Neural progenitor cell (in vitro differentiated cells): Measurements from ENCODE around the gene DLX4. TPM values are rescaled to one million over a fixed set of nuclear protein-coding genes. Genes with fewer than 3 reads are reported as not detected.

Experiments used
- DNase-seq: peaks from one replicate; pipeline ENCODE4 v3.0.0-alpha.2; 2016; ENCODE audit warnings: low spot score
- H2AFZ ChIP-seq: fragments of 200-600 bp; sonication (generic); replicated peaks from 2 replicates; pipeline ENCODE4 v1.6.1; 2016; ENCODE audit warnings: antibody characterized with exemption
- H3F3A ChIP-seq: fragments of 200-600 bp; sonication (generic); 2 replicates; pipeline ENCODE4 v1.6.1; 2016; ENCODE audit warnings: antibody characterized with exemption, low read depth
- H3K27ac ChIP-seq: fragments of 200-600 bp; sonication (generic); 2 replicates; pipeline ENCODE4 v1.5.1; 2016; ENCODE audit warnings: mild to moderate bottlenecking
- H3K27me3 ChIP-seq: fragments of 200-600 bp; sonication (generic); 2 replicates; pipeline ENCODE4 v1.6.1; 2016; ENCODE audit warnings: mild to moderate bottlenecking, moderate library complexity
- H3K36me3 ChIP-seq: fragments of 200-600 bp; sonication (generic); 2 replicates; pipeline ENCODE4 v1.5.1; 2016
- H3K4me1 ChIP-seq: fragments of 200-600 bp; sonication (generic); 2 replicates; pipeline ENCODE4 v1.6.1; 2016; ENCODE audit warnings: mixed run types
- H3K4me2 ChIP-seq: fragments of 200-600 bp; sonication (generic); 2 replicates; pipeline ENCODE4 v1.6.1; 2016
- H3K4me3 ChIP-seq: fragments of 200-600 bp; sonication (generic); 2 replicates; pipeline ENCODE4 v1.5.1; 2016
- H3K79me2 ChIP-seq: fragments of 200-600 bp; sonication (generic); 2 replicates; pipeline ENCODE4 v1.6.1; 2016; ENCODE audit warnings: low read depth
- H3K9ac ChIP-seq: fragments of 200-600 bp; sonication (generic); 2 replicates; pipeline ENCODE4 v1.6.1; 2016
- H3K9me3 ChIP-seq: fragments of 200-600 bp; sonication (generic); 2 replicates; pipeline ENCODE4 v1.5.1; 2016; ENCODE audit warnings: low read depth
- H4K20me1 ChIP-seq: fragments of 200-600 bp; sonication (generic); 2 replicates; pipeline ENCODE4 v1.6.1; 2016; ENCODE audit warnings: low read depth
- H3K27ac Mint-ChIP-seq: 3 replicates; pipeline ENCODE4 v1.8.0; 2021; ENCODE audit warnings: mixed read lengths
- H3K27me3 Mint-ChIP-seq: 2 replicates; pipeline ENCODE4 v1.8.0; 2022; ENCODE audit warnings: low read depth, mild to moderate bottlenecking, inconsistent platforms, moderate library complexity, mixed read lengths; ENCODE audit not compliant: insufficient read depth
- H3K36me3 Mint-ChIP-seq: 3 replicates; pipeline ENCODE4 v1.8.0; 2021; ENCODE audit warnings: mixed read lengths
- H3K4me1 Mint-ChIP-seq: 3 replicates; pipeline ENCODE4 v1.8.0; 2021; ENCODE audit warnings: mixed read lengths
- H3K4me3 Mint-ChIP-seq: 3 replicates; pipeline ENCODE4 v1.8.0; 2021; ENCODE audit warnings: mild to moderate bottlenecking, moderate library complexity, mixed read lengths
- H3K9me3 Mint-ChIP-seq: 3 replicates; pipeline ENCODE4 v1.8.0; 2020; ENCODE audit warnings: mixed read lengths
- EZH2 ChIP-seq: fragments of 200-600 bp; sonication (generic); IDR thresholded peaks from 2 replicates; pipeline ENCODE4 v1.6.1; 2017; ENCODE audit warnings: antibody characterized with exemption, mild to moderate bottlenecking, moderate library complexity
- EZH2phosphoT487 ChIP-seq: fragments of 200-600 bp; sonication (generic); IDR thresholded peaks from 2 replicates; pipeline ENCODE4 v1.6.1; 2017; ENCODE audit warnings: antibody characterized with exemption
- total RNA-seq: library from RNA; depleted of rRNA; stranded (reverse); fragments of >200 nt; gene quantifications from 2 replicates; pipeline ENCODE4 v1.2.3, GENCODE V29; 2015; ENCODE audit warnings: low replicate concordance
- TF ChIP-seq, protein P1 (sequence below): fragments of 200-600 bp; sonication (generic); IDR thresholded peaks from 2 replicates; pipeline ENCODE4 v1.5.1; 2017; ENCODE audit warnings: antibody characterized with exemption, mild to moderate bottlenecking

The DLX4 gene
- total RNA-seq, 1 donor from 2014 or later, result not detected

DNA sequence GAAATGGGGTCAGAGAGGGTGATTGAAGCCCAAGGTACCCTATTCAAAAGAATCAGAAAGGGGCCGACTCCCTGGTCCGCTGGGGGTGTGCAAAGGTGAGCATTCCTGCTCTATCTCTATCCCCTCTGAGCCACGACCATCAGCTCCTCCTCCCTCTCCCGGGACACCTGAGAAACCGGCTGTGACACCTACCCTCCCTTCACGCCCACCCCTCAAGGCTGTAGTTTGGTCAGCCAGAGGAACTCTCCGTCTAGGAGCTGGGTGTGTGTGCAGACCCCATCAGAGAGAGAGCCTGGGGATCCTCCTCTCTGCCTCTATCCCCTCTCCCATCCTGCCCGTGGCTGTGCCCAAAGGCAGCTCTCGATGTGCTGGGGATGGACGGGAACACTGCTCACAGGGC is 27.6 kb upstream of the DLX4 start:
- Histone ChIP-seq H3K27ac (no peak overlapping the region), H3K79me2 (no peaks in the 10 kb centered on the region), H3K4me3 (no peak overlapping the region), H3K4me1 (peaks cover 9% of the 10 kb centered on the region), H3K4me2 (no peak overlapping the region), H3F3A (no peaks in the 10 kb centered on the region), H2AFZ (no peak overlapping the region), H3K9ac (no peak overlapping the region), H3K36me3 (no peaks in the 10 kb centered on the region), H4K20me1 (no peaks in the 10 kb centered on the region), H3K27me3 (peaks cover 26% of the 10 kb centered on the region), H3K9me3 (no peaks in the 10 kb centered on the region)
- H3K27ac Mint-ChIP-seq, result no peak overlapping the region
- no peak overlapping the region for H3K4me3 Mint-ChIP-seq
- H3K4me1 Mint-ChIP-seq, result peaks cover 13% of the 10 kb centered on the region
- DNase-seq, result no peak
- peaks cover 11% of the 10 kb centered on the region for H3K27me3 Mint-ChIP-seq
- TF ChIP-seq EZH2phosphoT487 (no peak), EZH2 (no peak)
- TF ChIP-seq, protein P1, sequence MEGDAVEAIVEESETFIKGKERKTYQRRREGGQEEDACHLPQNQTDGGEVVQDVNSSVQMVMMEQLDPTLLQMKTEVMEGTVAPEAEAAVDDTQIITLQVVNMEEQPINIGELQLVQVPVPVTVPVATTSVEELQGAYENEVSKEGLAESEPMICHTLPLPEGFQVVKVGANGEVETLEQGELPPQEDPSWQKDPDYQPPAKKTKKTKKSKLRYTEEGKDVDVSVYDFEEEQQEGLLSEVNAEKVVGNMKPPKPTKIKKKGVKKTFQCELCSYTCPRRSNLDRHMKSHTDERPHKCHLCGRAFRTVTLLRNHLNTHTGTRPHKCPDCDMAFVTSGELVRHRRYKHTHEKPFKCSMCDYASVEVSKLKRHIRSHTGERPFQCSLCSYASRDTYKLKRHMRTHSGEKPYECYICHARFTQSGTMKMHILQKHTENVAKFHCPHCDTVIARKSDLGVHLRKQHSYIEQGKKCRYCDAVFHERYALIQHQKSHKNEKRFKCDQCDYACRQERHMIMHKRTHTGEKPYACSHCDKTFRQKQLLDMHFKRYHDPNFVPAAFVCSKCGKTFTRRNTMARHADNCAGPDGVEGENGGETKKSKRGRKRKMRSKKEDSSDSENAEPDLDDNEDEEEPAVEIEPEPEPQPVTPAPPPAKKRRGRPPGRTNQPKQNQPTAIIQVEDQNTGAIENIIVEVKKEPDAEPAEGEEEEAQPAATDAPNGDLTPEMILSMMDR, result no peak
- H3K9me3 Mint-ChIP-seq, result no peaks in the 10 kb centered on the region
- no peaks in the 10 kb centered on the region for H3K36me3 Mint-ChIP-seq

GRCh38 chr17:49942947-49943346 is 26.0 kb upstream of the DLX4 start:
- Mint-ChIP-seq H3K9me3 (no peaks in the 10 kb centered on the region), H3K27me3 (peaks cover 9% of the 10 kb centered on the region)

DNA sequence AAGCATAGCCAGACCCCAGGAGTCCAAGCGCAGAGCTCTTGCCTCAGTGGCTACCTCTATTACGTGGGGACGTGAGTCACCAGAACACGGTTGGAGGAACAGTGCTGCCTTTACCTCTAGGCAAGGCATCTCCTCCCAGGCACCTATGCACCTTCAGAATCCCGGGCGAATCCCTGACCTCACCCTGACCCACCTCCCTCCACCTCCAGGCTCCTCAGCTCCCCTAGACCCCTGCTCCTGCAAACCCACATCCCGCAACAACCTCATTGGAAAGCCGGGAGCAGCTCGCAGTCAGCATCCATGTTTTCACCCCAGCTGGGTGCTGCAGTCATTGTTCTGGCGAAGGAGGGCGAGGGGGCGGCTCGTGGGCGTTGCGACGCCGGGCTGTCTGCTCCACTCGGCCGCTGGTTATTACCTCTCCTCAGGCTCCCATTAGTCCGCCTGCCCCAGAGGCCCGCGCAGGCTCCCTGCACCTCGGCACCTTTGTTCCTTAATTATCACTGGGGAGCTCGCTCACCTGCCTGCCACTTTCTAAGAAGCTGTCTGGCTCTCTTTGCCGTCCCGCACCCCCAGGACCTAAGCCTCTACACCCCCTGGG is 24.6 kb upstream of the DLX4 start:
- H3K27me3 Mint-ChIP-seq, result peaks cover 11% of the 10 kb centered on the region

More at GRCh38 chr17:49942947-49943346, 26.0 kb upstream of the DLX4 start:
- H4K20me1 ChIP-seq, result no peaks in the 10 kb centered on the region
- H3K4me1 ChIP-seq, result peaks cover 9% of the 10 kb centered on the region
- no peak overlapping the region for H3K27ac ChIP-seq
- no peaks in the 10 kb centered on the region for H3F3A ChIP-seq
- peaks cover 30% of the 10 kb centered on the region for H3K27me3 ChIP-seq
- Mint-ChIP-seq H3K27ac (no peak overlapping the region), H3K36me3 (no peaks in the 10 kb centered on the region), H3K4me3 (no peak overlapping the region), H3K4me1 (peaks cover 13% of the 10 kb centered on the region)
- H2AFZ ChIP-seq, result no peak overlapping the region
- no peak for DNase-seq
- TF ChIP-seq EZH2phosphoT487, result no peak
- TF ChIP-seq EZH2, result no peak
- no peak overlapping the region for H3K9ac ChIP-seq
- H3K4me3 ChIP-seq, result no peak overlapping the region
- no peaks in the 10 kb centered on the region for H3K79me2 ChIP-seq
- H3K4me2 ChIP-seq, result no peak overlapping the region
- no peaks in the 10 kb centered on the region for H3K36me3 ChIP-seq
- H3K9me3 ChIP-seq, result no peaks in the 10 kb centered on the region

GRCh38 chr17:49946208-49946607 is 22.8 kb upstream of the DLX4 start:
- no peaks in the 10 kb centered on the region for H3K79me2 ChIP-seq
- H3F3A ChIP-seq, result no peaks in the 10 kb centered on the region
- Mint-ChIP-seq H3K27me3 (peaks cover 13% of the 10 kb centered on the region), H3K27ac (no peak overlapping the region), H3K4me1 (peaks cover 16% of the 10 kb centered on the region), H3K4me3 (no peak overlapping the region), H3K36me3 (no peaks in the 10 kb centered on the region), H3K9me3 (no peaks in the 10 kb centered on the region)
- peaks cover 44% of the 10 kb centered on the region for H3K27me3 ChIP-seq
- no peak overlapping the region for H3K4me3 ChIP-seq
- H3K4me1 ChIP-seq, result peaks cover 9% of the 10 kb centered on the region
- H3K9ac ChIP-seq, result no peak overlapping the region
- DNase-seq, result no peak
- TF ChIP-seq EZH2 (no peak), EZH2phosphoT487 (no peak)
- TF ChIP-seq, protein P1, result no peak
- H3K36me3 ChIP-seq, result no peaks in the 10 kb centered on the region
- no peak overlapping the region for H2AFZ ChIP-seq
- H4K20me1 ChIP-seq, result no peaks in the 10 kb centered on the region
- H3K4me2 ChIP-seq, result no peak overlapping the region
- no peaks in the 10 kb centered on the region for H3K9me3 ChIP-seq
- H3K27ac ChIP-seq, result no peak overlapping the region

More for the DNA sequence above, 24.6 kb upstream of the DLX4 start:
- peak overlapping the region; percentile 4 for H2AFZ ChIP-seq
- Mint-ChIP-seq H3K27ac (no peak overlapping the region), H3K4me1 (peaks cover 16% of the 10 kb centered on the region), H3K9me3 (no peaks in the 10 kb centered on the region), H3K36me3 (no peaks in the 10 kb centered on the region), H3K4me3 (no peak overlapping the region)
- peaks cover 30% of the 10 kb centered on the region for H3K27me3 ChIP-seq
- no peaks in the 10 kb centered on the region for H4K20me1 ChIP-seq
- peaks cover 9% of the 10 kb centered on the region for H3K4me1 ChIP-seq
- H3K9ac ChIP-seq, result no peak overlapping the region
- H3K27ac ChIP-seq, result no peak overlapping the region
- H3F3A ChIP-seq, result no peaks in the 10 kb centered on the region
- H3K4me3 ChIP-seq, result no peak overlapping the region
- TF ChIP-seq EZH2phosphoT487 (no peak), EZH2 (no peak)
- DNase-seq, result peak; percentile 59
- no peaks in the 10 kb centered on the region for H3K36me3 ChIP-seq
- peak overlapping the region; percentile 30 for H3K4me2 ChIP-seq
- H3K9me3 ChIP-seq, result no peaks in the 10 kb centered on the region
- H3K79me2 ChIP-seq, result no peaks in the 10 kb centered on the region
